ENCODE results near the gene SPATA9.

- TF ChIP-seq CTCF (IDR thresholded peaks at IDR 0.05; ENCODE audit: extremely low read depth in 1 of 2, insufficient read depth in 1 of 2, low read depth in 1 of 2, low read length in 2 of 2) (no peak), GATA2 (IDR thresholded peaks at IDR 0.05; ENCODE audit: insufficient read depth, insufficient read length, low read depth, low read length) (no peak), EZH2 (IDR thresholded peaks at IDR 0.05; ENCODE audit: borderline replicate concordance, low read depth, low read length, severe bottlenecking) (no peak), JUN (IDR thresholded peaks at IDR 0.05; ENCODE audit: borderline replicate concordance, insufficient read depth, insufficient read length, low read depth) (no peak)
These were observed 39.6 kb downstream of the SPATA9 start for GRCh38 chr5:95643152-95643551.
